Prostate gland (tissue), 2 donors: ENCODE data around the gene PSMD5. TPM values are rescaled to one million over a fixed set of nuclear protein-coding genes. Genes with fewer than 3 reads are reported as not detected.
A peak's percentile ranks its signal among the peaks of the same experiment; 100 is the strongest.

ENCODE experiments used
- DNase-seq: peaks from one replicate; pipeline ENCODE4 v3.0.0-alpha.2; 2019; ENCODE audit warnings: low spot score
- H3K27ac ChIP-seq, 2 donors: fragments of 200-600 bp; sonication (generic); 2 replicates each; pipeline ENCODE4 v1.5.1; 2017 to 2019
- H3K27me3 ChIP-seq: fragments of 200-600 bp; sonication (generic); replicated peaks from 2 replicates; pipeline ENCODE4 v1.5.1; 2019; ENCODE audit not compliant: insufficient read depth
- H3K36me3 ChIP-seq, 2 donors: fragments of 200-600 bp; sonication (generic); 1 replicate in 1 of 2; 2 replicates in 1 of 2; pipeline versions ENCODE4 v1.5.1 to v1.8.1; 2017 to 2019
- H3K4me1 ChIP-seq: fragments of 200-600 bp; sonication (generic); replicated peaks from 2 replicates; pipeline ENCODE4 v1.5.1; 2019
- H3K4me3 ChIP-seq, 2 donors: fragments of 200-600 bp; sonication (generic); 2 replicates each; pipeline ENCODE4 v1.5.1; 2017 to 2019
- H3K9me3 ChIP-seq: fragments of 200-600 bp; sonication (generic); 2 replicates; pipeline ENCODE4 v1.5.1; 2017
- CTCF ChIP-seq, 4 experiments: fragments of 200-600 bp in 2 of 4; fragments of 450-650 bp in 2 of 4; sonication (generic) in 2 of 4; IDR thresholded peaks; 1 replicate in 3 of 4; 2 replicates in 1 of 4; pipeline ENCODE4 v1.5.1; 2016 to 2019; ENCODE audit warnings: antibody characterized with exemption in 4 of 4, mild to moderate bottlenecking in 2 of 4, moderate library complexity in 2 of 4
- POLR2A ChIP-seq: fragments of 450-650 bp; IDR thresholded peaks from one replicate; pipeline ENCODE4 v1.6.1; 2016; ENCODE audit warnings: antibody characterized with exemption, mild to moderate bottlenecking
- POLR2AphosphoS5 ChIP-seq: sonication (generic); formaldehyde crosslinking; IDR thresholded peaks from one replicate; pipeline ENCODE4 v1.6.1; 2017; ENCODE audit warnings: antibody characterized with exemption
- WGBS: methylation state at CpG from one replicate; pipeline ENCODE4 v1.1.5; 2018; 5-methylcytosine and 5-hydroxymethylcytosine counted together
- intact Hi-C: fragments of 100-400 bp; cut with DNase I; formaldehyde crosslinking; loops from one replicate; pipeline ENCODE4 v1.14.2; 2022
- total RNA-seq, 2 donors: library from RNA; depleted of rRNA; stranded (reverse); fragments of >200 nt; gene quantifications; one replicate each; pipeline ENCODE4 v1.1.0, GENCODE V29; 2016

The PSMD5 gene
- total RNA-seq, 2 donors from 2014 or later = 30.0 to 36.3 TPM

DNA sequence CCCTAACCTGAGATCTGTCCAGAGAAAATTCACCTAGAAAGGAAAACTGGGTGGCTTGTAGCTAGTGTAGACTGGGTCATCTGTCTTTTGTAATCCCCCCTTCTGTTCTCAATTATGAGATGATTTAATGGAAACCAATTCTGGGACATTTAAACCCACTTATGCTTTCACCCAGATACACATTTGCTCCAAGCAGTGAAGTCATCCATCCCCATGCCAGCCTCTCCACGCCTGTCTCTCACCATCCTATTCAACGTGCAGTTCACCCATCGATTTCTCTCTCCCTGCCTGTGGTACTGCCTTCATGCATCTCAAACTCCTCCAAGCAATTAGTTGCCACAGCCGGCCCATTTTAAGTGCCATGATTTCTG, 32.5 kb upstream of the PSMD5 start:
- 71% methylated on average over 4 of the region's 4 CpGs for WGBS
- intact Hi-C loops = loop anchor here (5.0 to 10.0 kb wide), 2 partner anchors 120 to 197 kb away; partner anchors contain the start of gene CNTRL

DNA sequence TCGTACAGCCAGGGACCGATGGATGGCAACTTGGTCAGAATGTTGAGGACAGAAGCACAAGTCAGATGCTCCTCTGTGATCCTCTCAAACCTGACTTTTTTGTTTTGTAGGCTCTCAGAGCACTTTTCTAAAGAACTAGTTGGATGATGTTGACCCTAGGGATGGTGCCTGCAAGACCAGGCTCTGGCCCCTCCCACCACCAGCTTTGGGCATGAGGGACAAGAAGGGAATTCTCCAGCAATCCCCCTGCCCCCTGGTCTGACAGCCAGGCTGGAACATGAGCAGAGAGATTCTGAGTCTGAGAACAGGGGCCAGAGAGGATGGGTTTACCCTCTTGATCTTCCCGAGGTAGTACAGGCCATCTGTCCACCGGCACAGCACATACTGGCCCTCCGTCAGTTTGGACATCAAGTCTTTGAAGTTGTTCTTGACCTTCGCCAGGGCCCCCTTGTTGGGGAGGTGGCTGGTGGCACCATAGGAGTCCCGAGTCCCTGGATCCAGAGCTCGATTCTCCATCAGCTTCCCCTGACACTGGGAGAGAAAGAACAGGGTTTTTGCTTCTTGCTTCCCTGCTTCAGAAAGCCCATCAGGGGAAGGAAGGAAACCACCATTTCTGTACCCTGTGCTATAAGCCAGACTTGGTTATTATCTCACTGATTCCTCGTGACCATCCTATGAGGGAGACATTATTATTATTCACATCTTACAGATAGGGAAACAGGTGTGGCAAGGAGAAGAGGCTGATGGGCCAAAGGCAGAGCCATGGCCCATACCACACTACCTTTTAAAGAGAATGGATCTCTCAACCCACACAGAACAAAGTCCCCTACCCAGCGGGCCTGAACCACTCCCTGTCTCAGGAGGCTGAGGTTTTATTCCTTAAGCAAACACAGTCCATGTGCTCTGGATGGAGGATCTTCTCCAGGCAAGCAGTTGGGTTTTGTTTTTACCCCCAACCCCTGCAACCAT, 31.8 kb upstream of the PSMD5 start:
- Histone ChIP-seq H3K9me3 (no peaks in the 10 kb centered on the region), H3K36me3 (no peaks in the 10 kb centered on the region), H3K4me3 (no peak overlapping the region), H3K4me1 (no peaks in the 10 kb centered on the region), H3K27ac (no peak overlapping the region), H3K27me3 (no peaks in the 10 kb centered on the region)
- WGBS = 91% methylated on average over 10 of the region's 10 CpGs
- no peak for TF ChIP-seq POLR2AphosphoS5
- TF ChIP-seq CTCF (IDR thresholded peaks at IDR 0.05) = no peak
- TF ChIP-seq POLR2A = no peak
- DNase-seq = no peak
- intact Hi-C loops = loop anchor here (5.0 to 10.0 kb wide), 2 partner anchors 120 to 198 kb away; partner anchors contain the start of gene CNTRL

More for the DNA sequence above, 32.5 kb upstream of the PSMD5 start:
- no peaks in the 10 kb centered on the region for H3K9me3 ChIP-seq
- no peaks in the 10 kb centered on the region for H3K27me3 ChIP-seq
- no peak for DNase-seq
- H3K4me3 ChIP-seq = no peak overlapping the region
- TF ChIP-seq POLR2A = no peak
- no peak for TF ChIP-seq CTCF (IDR thresholded peaks at IDR 0.05)
- TF ChIP-seq POLR2AphosphoS5 = no peak
- H3K36me3 ChIP-seq = no peaks in the 10 kb centered on the region
- H3K27ac ChIP-seq = peak overlapping the region; percentile 91 to 92
- H3K4me1 ChIP-seq = no peaks in the 10 kb centered on the region

GRCh38 chr9:120873512-120873911, 30.8 kb upstream of the PSMD5 start:
- no peak overlapping the region for H3K4me3 ChIP-seq
- H3K27me3 ChIP-seq = no peaks in the 10 kb centered on the region
- WGBS = 62% methylated on average over 4 of the region's 4 CpGs
- no peaks in the 10 kb centered on the region for H3K9me3 ChIP-seq
- no peak for DNase-seq
- H3K27ac ChIP-seq = no peak overlapping the region
- H3K4me1 ChIP-seq = no peaks in the 10 kb centered on the region
- H3K36me3 ChIP-seq = no peaks in the 10 kb centered on the region
- intact Hi-C loops = loop anchor here (10.0 kb wide), 1 partner anchor 119 kb away; no protein-coding TSS in a partner anchor
- TF ChIP-seq POLR2AphosphoS5 (no peak), CTCF (IDR thresholded peaks at IDR 0.05) (no peak), POLR2A (no peak)

GRCh38 chr9:120872791-120873502, 30.2 kb upstream of the PSMD5 start:
- WGBS = 93% methylated on average over 3 of the region's 3 CpGs
- no peak overlapping the region for H3K4me3 ChIP-seq
- H3K4me1 ChIP-seq = no peaks in the 10 kb centered on the region
- H3K9me3 ChIP-seq = no peaks in the 10 kb centered on the region
- TF ChIP-seq POLR2A = no peak
- no peak for TF ChIP-seq CTCF (IDR thresholded peaks at IDR 0.05)
- TF ChIP-seq POLR2AphosphoS5 = no peak
- H3K27me3 ChIP-seq = no peaks in the 10 kb centered on the region
- DNase-seq = no peak
- H3K27ac ChIP-seq = no peak overlapping the region
- H3K36me3 ChIP-seq = no peaks in the 10 kb centered on the region
- intact Hi-C loops = loop anchor here (10.0 kb wide), 1 partner anchor 118 kb away; no protein-coding TSS in a partner anchor
